SK-N-MC (cell line): Measurements from ENCODE around the gene CRTC1.

Experiments used
- DNase-seq: peaks from one replicate; pipeline ENCODE4 v3.0.0-alpha.2; 2011; ENCODE audit warnings: low read depth, low spot score
- H3K27ac ChIP-seq: fragments of 200-600 bp; sonication (generic); 2 replicates; pipeline ENCODE4 v1.5.1; 2016; ENCODE audit warnings: mixed run types
- H3K36me3 ChIP-seq: fragments of 200-600 bp; sonication (generic); 2 replicates; pipeline ENCODE4 v1.6.1; 2017; ENCODE audit warnings: antibody characterized with exemption, low read length, mixed read lengths; ENCODE audit not compliant: insufficient read depth
- H3K4me3 ChIP-seq: fragments of 200-600 bp; sonication (generic); 2 replicates; pipeline ENCODE4 v1.5.1; 2016
- H3K9ac ChIP-seq: fragments of 200-600 bp; sonication (generic); 2 replicates; pipeline ENCODE4 v1.8.0; 2017; ENCODE audit warnings: mixed run types, mixed read lengths; ENCODE audit not compliant: insufficient read length
- H3K9me3 ChIP-seq: fragments of 200-600 bp; sonication (generic); 2 replicates; pipeline ENCODE4 v1.6.1; 2017; ENCODE audit warnings: low read depth, mild to moderate bottlenecking, antibody characterized with exemption, low read length, moderate library complexity, mixed read lengths
- EZH2 ChIP-seq: fragments of 200-600 bp; sonication (generic); IDR thresholded peaks from one replicate; pipeline ENCODE4 v1.6.1; 2017; ENCODE audit warnings: antibody characterized with exemption
- FOXP2 ChIP-seq: optimal IDR thresholded peaks from 2 replicates; pipeline ENCODE3; 2011; ENCODE audit warnings: mild to moderate bottlenecking, moderate library complexity; ENCODE audit not compliant: insufficient read depth; ENCODE audit errors: extremely low read length, control extremely low read depth
- POLR2AphosphoS5 ChIP-seq: IDR thresholded peaks from 2 replicates; pipeline ENCODE4 v1.6.1; 2012; ENCODE audit warnings: mild to moderate bottlenecking, low read depth, low read length, borderline replicate concordance

The CRTC1 gene

DNA sequence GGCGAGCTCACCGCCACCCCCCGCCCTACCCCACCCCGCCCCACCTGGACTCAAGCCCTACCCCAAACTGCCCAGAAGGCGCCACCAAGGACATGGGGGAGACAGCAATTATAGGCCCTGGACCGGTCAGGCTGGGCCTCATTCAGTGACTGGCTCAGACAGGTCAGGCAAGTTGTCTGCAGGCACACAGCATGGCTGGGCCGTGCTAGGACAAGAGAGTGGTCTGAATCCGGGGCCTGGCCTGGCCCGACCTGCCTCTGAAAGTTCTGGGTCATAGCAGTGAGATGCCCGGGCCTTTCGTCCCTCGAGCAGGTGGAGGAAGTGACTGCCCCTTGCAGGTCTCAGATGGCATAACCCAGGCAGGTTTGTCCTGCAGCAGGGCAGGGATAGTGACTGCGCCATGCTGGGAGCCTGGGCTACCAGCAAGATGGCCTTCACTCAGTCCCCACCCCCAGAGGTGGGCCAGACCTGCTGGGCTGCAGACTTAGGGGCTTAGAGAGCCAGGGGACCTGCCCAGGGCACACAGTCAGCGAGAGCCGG is 86.6 kb downstream of the CRTC1 start:
- Histone ChIP-seq H3K36me3 (no peaks in the 10 kb centered on the region), H3K4me3 (no peak overlapping the region), H3K27ac (no peak overlapping the region), H3K9me3 (no peaks in the 10 kb centered on the region), H3K9ac (no peak overlapping the region)
- no peak for DNase-seq
- TF ChIP-seq FOXP2 (no peak), POLR2AphosphoS5 (no peak), EZH2 (no peak)

GRCh38 chr19:18770663-18771327 is 87.3 kb downstream of the CRTC1 start:
- no peaks in the 10 kb centered on the region for H3K9me3 ChIP-seq
- no peaks in the 10 kb centered on the region for H3K36me3 ChIP-seq
- H3K4me3 ChIP-seq: no peak overlapping the region
- no peak overlapping the region for H3K27ac ChIP-seq
- H3K9ac ChIP-seq: no peak overlapping the region
- no peak for DNase-seq
- no peak for TF ChIP-seq EZH2

DNA sequence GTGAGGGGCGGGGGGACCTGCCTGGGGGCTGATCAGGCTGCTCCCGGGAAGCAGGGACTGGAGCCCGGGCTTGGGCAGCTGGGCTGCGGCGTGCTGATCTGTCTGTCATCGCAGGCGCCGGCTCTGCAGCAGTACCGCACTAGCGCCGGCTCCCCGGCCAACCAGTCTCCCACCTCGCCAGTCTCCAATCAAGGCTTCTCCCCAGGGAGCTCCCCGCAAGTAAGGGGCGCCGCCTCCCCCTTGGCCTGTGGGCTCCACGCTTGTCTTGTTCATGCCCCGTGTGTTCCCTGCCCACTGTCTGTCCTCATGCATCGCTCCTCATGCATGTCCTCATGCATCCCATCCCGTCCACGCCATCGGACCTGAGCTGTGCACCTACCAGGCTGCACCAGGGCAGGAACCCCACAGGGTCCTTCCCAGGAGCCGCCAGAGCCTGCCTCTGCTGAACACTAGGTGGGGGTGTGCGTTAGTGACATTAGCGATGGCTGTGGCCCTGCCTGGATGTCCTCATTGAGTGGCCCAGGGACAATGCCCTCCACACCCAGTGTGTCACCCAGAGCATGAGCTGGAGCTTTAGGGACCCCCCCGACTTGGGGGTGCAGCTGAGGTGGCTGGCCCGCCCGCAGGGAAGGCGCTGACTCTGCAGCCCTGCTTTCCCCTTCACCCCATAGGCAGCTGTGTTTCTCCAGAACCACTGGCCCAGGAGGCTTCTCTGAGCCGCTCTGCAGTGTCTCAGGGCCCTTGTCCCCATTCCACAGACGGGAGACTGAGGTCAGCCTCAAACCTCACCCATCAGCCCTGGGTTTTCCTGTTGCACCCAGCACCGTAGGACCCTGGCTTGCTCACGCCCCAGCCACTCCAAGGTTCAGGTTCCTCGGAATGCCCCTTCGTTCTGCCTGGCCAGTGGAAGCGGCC is 88.1 kb downstream of the CRTC1 start:
- no peak overlapping the region for H3K27ac ChIP-seq
- H3K9ac ChIP-seq: no peak overlapping the region
- no peak for TF ChIP-seq EZH2
- no peak for TF ChIP-seq FOXP2
- no peak for TF ChIP-seq POLR2AphosphoS5
- no peaks in the 10 kb centered on the region for H3K36me3 ChIP-seq
- no peak for DNase-seq
- no peak overlapping the region for H3K4me3 ChIP-seq
- H3K9me3 ChIP-seq: no peaks in the 10 kb centered on the region

GRCh38 chr19:18772620-18773587 is 89.4 kb downstream of the CRTC1 start:
- no peak overlapping the region for H3K4me3 ChIP-seq
- no peak for DNase-seq
- no peak overlapping the region for H3K9ac ChIP-seq
- H3K9me3 ChIP-seq: no peaks in the 10 kb centered on the region
- TF ChIP-seq POLR2AphosphoS5: no peak
- H3K36me3 ChIP-seq: no peaks in the 10 kb centered on the region
- no peak overlapping the region for H3K27ac ChIP-seq

DNA sequence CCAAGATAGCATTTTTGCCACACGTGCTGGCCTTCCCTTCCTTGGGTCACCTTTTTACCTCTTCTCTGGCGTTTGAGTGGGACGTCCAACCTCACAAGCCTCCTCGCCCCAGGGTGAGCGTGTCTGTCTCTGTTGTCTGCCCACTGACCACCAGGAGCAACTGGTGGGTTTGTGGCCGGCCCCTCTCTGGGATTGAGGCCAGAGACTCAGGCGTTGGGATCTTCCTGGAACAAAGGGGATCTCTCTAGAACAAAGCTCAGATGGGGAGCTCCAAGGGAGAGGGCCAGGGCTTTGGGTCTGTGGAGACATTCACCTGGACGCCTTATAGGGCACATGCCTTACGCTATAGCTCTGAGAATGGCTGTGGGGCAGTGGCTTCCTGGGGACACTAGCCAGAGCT is 90.2 kb downstream of the CRTC1 start:
- Histone ChIP-seq H3K27ac (no peak overlapping the region), H3K36me3 (no peaks in the 10 kb centered on the region), H3K4me3 (no peak overlapping the region), H3K9me3 (no peaks in the 10 kb centered on the region), H3K9ac (no peak overlapping the region)
- TF ChIP-seq POLR2AphosphoS5 (no peak), EZH2 (no peak), FOXP2 (no peak)
- DNase-seq: no peak

DNA sequence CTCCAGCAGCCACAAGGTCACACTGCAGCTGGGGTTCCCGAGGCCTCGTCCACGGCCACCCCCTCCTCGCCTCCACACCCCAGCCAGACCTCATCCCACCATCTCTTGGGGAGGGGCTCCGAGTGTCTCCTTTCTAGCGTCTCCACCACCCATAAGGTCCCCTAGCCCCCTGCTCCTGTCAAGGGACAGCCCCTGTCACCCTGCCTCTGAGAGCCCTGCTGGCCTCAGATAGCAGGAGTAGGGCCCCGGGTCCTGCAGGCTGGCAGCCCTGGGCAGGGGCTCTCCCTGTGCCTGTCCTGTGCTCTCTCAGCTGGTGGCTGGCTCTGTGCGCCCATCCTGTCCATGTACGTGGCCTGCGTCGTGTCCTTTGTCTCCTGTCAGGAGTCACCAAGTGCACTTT is 90.6 kb downstream of the CRTC1 start:
- Histone ChIP-seq H3K4me3 (no peak overlapping the region), H3K27ac (no peak overlapping the region)
- TF ChIP-seq POLR2AphosphoS5 (no peak), FOXP2 (no peak), EZH2 (no peak)

DNA sequence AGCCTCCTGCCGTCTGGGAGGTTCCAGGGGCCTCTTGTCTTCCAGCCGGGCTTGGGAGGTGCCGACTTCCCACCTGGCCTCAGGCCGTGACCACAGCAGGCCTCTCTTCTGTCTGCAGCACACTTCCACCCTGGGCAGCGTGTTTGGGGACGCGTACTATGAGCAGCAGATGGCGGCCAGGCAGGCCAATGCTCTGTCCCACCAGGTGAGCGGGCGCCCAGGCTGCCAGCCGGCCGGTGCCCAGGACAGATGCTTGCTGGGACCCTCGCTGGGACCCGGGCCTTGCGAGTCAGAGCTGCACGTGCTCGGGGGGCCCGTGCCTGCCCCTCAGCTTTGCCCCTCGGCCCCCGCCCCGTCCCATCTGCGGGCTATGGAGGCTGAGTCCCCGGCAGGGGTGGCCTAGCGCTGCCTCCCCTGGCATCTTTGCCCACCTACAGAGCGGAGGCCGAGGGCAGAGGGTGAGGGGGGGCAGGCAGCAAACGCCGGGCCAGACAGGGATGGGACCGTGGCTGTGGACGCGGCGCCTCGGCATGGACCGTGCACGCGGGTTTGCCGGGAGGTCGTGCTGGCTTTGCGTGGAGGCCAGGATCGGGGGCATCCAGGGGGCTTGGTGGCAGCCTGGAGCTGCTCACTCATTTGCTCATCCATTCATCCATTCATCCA is 91.4 kb downstream of the CRTC1 start:
- Histone ChIP-seq H3K4me3 (no peak overlapping the region), H3K27ac (no peak overlapping the region), H3K9me3 (no peaks in the 10 kb centered on the region), H3K36me3 (no peaks in the 10 kb centered on the region), H3K9ac (no peak overlapping the region)
- no peak for DNase-seq
- no peak for TF ChIP-seq POLR2AphosphoS5
- TF ChIP-seq FOXP2: no peak
- TF ChIP-seq EZH2: no peak

More for the DNA sequence above, 90.6 kb downstream of the CRTC1 start:
- no peaks in the 10 kb centered on the region for H3K9me3 ChIP-seq
- no peak overlapping the region for H3K9ac ChIP-seq
- no peaks in the 10 kb centered on the region for H3K36me3 ChIP-seq
- DNase-seq: no peak
